Stimulated activated CD8-positive, alpha-beta memory T cell treated with anti-CD3 and anti-CD28 coated beads, Interleukin-15, amount 100 ng/mL, for 1 hour (primary cell): ENCODE results near the gene DACH1.

Experiments
- DNase-seq: peaks from one replicate; pipeline ENCODE4 v3.0.0-alpha.2; 2020; ENCODE audit warnings: low read depth

Gene DACH1

DNA sequence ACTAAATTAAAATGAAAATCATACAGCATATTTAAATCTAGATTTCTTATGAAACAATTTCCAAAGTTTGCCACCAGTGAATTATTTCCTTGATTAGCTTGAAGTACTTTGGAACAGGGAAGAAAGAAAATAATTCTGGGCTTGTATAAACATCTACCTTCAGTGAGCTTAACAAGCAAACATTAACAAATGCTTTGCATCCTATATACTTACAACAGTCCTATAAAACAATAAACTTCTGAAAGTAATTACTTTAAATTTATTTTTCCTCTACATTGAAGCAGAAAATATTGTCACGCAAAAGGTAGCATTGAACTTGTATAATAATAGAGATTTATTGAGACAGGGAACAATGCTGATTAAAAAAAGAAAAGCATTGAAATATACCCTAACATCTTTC is 164.8 kb downstream of the DACH1 start:
- no peak for DNase-seq

DNA sequence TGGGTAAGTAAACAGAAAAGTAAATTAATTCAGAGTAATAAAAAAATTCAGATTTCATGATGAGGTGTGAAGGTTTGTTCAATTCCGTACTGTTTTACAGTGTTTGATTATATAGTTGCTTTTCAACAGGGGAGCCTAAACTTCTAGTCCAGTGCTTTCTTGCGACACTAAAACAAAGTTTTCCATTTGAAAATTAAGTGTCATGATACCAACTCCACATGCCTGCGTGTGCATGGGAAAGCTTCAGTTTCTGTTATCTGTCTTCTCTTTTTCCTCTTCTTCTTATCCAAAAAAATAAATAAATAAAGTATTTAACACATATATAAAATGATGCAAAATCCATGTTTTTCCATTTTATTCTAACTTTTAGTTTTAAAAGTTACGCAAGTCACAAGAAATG is 165.3 kb downstream of the DACH1 start:
- no peak for DNase-seq

DNA sequence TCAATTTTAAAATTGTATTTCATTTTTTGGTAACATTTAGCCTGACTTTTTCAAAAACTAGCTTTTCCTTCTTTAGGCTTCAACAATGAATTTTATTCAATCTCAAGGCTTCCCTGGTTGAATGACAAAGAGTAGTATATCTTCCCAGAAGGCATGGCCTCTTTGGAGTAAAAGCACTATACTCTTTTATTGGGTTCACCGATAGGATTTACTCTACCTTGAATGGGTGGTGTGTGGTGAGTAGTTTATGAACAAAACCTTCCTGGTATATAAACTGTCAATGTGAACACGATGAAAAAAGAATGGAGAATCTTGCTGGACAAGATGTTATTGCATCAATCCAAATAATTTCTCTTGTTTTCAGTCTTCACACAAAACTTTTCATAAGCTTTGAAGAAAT is 167.7 kb downstream of the DACH1 start:
- DNase-seq = no peak

DNA sequence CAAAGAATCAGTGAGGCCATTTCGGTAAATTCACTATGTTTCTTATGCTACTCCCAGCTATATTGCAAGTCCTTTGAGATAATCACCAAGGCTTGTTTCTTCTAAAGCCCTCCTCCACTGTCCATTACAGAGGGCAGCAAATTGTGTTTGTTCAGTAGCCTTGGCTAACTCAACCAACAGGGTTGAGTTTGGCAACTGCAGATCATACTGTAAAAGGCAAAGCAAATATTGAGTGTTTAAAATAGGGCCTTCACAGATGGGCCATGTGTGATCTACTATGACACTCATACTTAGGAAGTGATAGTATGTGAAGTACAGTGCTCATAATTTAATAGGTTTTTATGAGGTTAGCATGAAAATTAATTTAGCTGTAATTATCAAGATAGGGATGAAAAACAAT is 171.3 kb downstream of the DACH1 start:
- DNase-seq = no peak

DNA sequence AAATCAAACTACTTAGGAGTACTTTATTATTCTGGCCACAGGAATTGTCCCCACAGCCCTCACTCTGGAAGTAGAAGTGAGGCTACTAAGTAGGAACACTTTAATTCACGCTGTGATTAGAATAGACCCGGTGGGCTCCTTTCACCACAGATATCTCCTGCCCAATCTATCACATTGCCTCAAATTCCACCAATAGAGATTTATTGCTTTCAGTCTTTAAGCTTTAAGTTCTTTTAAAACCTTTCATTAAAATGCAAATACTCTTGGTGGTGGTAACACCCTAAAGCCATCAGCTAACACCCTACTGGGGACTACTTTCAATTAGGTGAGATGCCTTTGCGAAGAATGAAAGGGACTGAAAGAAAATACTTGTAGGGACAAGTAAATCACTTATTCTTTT is 181.9 kb downstream of the DACH1 start:
- no peak for DNase-seq

DNA sequence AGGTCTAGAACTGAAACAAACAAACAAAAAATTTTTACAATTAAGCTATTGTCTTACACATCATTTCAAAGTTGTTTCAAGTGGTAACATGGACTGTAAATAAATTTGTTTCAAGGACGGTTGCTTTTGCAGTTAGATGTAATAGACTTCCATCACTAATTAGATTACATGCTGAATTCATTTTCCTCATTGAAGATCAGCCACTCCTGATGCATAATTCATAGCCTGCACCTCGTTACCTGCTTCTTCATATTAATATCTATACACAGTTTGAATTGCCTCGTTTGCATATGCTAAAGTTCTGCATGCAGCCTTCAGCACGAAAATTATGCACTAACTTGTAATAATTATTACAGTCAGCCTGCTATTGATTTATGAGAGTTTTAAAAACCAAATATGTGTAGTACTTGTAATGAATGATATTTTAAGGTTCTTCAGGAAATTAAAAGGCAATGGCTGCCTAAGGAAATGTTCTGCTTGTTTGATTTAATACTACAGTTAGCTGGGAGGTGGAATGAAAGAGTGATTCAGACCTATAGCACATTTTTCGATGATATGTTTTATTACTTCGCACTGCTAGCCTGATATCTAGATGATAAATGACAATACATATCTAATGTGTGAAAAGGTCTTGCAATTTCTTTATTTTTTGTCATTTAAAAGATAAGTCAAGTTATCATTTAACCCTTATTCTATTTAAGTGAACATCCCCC is 184.9 kb downstream of the DACH1 start:
- DNase-seq = no peak

DNA sequence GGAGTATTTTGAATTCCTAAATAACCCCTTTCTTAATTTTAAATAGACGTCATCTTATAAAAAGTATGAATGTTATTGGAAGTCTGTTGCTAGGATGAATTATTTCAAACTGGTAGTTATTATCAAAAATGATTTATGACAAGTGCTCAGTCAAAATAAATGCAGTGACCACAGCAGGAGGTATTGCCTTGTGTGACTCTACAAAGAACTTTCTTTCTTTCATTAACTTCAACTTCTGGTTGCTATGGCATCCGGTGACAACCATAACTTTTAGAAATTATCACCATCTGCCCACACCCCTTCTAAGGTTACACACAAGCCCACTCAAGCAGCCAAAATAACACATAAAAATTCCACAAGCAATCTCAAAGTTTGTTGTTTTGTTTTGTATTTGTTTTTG is 189.9 kb downstream of the DACH1 start:
- DNase-seq = no peak

DNA sequence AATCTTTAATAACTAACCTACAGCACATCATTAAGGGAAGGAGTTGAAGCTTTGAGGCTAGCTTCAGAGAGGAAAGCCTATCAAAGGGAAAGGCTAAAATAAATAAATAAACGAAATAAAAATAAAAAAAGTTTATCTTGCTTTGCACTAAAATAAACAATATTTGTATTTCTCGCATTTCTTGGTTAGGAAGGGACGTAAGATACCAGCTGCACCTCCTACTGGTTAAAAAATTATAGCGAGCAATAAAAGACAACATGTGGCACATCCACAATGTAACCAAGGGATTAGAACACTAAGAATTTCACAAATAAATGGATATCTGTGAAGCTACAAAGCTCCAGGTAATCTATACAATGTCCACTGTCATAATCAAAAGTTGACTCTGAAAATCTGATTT is 194.5 kb downstream of the DACH1 start:
- DNase-seq = no peak

DNA sequence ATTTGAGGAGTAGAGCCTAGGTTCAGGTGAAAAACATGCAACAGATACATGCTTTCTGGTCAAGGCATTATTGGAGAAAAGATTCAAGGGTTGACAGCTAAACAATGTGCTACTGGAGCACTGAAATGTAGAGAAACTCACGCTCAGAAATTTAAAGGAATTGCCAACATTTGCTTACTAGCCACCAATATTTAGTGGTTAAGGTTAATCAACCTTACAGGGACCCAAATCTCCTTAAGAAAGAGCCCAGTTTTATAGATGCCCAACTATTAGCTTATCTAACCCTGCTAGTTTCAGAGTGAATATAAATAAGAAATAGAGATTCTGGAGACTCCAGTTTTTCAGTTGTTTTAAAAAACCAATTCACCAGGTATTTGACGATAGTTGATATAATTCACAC is 203.6 kb downstream of the DACH1 start:
- DNase-seq = no peak

DNA sequence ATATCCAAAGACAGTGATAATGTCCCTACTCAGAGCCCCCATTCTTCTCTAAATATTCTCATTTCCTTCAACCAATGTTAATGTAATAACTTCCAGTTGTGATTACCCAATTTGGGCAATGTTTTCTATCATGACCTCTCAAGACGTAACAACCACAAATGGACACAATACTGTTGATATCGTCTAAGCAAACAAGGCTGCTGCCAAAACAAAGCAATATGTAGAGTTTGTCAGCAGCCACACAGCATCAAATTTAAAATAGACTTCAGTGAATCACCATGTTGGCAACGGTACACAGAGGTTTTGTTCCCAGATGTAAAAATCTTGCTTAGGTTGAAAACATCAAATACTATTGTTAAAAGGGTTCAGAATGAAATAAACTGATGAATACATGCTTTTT is 205.1 kb downstream of the DACH1 start:
- no peak for DNase-seq

DNA sequence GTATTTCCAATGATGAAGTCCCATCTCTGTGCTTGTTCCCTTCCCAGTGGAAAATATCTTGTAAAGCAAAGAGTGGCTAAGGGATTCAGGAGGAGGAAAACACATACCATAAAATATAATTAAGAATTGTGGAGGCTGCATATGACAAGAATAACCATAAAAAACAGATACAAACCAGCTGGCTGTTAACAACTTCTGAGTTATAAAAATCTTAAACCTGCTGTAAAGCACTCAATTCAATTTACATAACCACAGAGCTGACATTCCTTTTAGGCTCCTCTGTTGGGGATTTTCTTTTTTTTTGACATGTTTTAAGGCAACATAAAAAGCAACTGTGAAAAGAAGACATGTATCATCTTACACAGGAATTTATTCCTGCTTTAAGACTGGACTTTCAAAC is 207.6 kb downstream of the DACH1 start:
- no peak for DNase-seq

DNA sequence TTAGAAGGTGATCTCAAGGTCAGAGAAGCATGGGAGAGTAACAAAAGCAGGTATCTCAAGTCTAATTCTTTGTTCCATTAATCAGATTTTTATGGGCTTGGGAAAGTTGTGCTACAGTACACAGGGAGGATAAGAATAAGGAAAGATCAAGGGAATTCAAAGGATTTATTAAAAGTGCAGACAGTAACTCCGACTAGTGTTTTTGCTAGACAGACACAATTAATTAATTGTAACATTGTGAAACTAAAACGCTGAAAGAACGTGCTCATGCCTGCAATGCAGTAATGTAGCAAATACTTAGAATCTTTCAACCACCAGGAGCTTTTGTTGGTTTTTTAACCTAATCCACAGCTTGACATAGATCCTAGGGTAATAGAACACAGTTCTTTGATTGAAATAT is 221.5 kb downstream of the DACH1 start:
- no peak for DNase-seq

DNA sequence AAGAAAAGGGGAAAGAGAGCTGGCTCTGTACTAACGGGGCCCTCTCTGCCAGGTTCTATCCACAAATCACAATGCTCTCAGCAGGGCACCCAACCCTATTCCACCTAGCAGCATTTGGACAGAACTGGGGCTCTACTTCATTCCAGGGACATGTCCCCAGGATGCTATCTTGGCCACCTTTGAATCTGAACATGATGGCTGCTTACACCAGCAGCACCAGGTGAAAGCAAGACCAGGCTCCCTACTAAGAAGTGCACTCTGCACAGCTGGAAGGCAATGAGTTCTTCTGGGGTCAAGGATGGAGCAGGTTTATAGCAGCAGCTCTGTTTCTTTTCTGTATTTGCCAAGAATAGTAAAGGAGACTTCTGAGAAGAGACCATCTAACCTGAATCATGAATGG is 222.4 kb downstream of the DACH1 start:
- DNase-seq = no peak

DNA sequence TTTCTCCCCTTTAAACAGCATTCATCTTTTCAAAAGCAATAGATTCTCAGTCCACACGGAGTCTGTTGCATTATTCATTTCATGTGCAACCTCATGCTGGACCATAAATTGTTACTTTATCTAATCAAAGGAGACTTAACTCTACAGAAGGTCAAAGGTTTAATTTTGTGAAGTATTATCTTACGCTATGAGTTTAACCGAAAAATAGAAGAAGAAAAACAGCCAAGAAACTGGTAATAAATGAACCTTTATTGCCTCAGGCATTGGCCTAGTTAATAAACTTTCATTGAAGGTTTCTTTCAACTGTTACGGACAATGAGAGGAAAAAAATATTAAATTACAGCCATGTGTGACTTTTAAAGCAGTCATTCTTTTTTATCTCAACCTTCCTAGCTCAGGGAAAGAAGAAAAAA is 223.6 kb downstream of the DACH1 start:
- DNase-seq = no peak

DNA sequence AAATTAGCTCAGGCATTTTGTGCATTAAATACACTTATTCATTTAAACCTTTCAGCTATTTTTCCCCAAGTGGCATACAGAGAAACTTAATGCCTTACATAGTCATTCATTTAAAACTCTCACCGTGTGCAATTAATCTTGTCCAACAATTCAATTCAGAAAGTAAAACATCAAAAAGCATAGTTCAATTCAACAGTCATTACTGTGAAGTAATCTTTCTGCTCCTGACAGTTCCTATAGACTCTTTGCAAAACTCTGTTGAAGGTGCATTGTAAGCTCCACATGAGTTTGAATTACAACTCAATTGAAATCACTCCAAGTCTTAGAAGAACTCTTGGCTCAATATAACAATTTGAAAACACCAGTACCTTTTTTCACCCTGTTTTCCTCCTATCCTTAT is 228.3 kb downstream of the DACH1 start:
- DNase-seq = no peak

DNA sequence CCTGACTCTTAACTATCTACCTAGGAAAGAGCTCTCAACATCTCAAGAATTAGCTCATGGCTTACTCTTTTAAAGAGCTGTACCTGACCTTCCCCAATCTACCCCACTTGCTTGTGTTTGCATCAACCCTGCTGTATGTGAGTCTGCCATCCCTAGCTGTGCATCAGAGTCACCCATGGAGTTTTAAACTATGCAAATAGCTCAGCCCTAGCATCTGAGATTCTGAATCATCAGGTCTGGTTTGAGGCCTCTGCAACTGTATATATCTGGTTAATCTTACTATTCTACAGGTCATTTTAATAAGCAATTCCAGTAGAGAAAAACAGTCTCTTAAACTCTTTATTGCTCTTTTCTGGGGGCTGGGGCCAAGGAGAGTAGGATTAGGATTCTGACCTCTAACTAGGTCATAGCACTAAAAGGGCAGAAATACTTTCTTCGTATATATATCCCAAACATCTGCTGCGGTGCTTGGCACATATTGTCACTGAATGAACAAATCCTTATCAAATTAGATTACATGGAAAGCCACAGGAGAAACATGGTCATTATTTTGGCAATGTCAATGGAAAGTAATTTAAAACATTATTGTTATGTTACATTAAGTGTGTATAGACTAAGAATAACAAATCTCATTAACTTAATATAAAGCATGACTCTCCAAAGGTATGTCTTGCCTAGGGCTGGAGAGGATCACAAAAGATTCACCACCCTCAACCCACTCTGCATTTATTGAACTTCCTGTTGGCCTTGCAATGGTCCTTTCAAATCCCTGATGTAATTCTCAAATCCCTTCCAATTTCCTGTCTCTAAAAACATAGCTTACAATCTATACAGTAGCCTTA is 232.2 kb downstream of the DACH1 start:
- no peak for DNase-seq

DNA sequence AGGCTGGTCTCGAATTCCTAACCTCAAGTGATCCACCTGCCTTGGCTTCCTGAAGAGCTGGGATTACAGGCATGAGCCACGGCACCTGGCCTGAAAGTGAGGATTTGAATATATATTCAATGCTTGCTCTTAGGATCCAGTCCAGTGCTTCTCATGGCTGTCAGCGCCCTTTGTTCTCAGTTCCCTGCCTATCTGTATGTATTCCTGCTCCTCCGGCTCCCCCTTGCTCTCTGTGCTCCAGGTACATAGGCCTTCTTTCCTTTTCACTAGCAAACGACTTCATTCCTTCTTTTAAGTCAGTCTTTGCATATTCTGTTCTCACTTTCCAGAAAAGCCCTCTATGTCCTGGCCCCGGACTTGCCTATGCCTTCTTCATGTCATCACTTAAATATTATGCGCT is 232.8 kb downstream of the DACH1 start:
- no peak for DNase-seq

DNA sequence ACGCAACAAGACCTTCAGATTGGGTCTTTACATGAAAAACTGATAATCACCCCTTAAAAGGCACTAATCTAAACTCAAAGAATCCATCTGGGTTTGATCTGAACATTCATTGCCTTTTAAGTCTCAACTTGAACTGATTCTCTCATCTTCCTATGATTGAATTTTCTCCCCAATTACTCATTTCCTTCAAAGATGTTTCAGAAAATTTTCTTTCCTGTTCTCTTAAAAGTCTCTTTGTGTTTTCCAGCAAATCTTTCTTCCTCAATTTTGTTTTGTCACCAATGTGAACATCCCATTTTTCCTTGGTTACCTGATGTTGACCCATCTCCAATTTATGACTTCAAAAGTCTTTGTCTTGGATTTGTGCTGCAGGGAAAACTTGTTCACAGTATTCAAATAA is 234.3 kb downstream of the DACH1 start:
- DNase-seq = no peak

DNA sequence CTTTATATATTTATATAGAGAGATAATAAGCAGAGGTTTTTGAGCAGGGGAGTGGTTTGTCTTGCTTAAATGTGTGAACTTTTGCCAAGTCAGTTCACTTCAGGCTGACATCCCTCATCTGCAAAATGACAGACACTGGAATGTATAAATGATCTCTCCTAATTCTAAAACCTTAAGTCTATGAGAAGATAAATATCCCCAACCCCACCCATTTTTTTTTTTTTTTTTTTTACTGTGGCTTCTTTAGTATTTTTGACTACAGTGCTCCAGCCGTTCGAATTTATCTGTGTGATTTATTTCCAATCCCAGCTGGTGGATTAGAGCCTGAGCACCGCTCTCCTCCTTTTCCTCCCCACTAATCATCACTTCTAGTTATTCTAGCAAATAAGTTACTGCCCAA is 234.8 kb downstream of the DACH1 start:
- no peak for DNase-seq

DNA sequence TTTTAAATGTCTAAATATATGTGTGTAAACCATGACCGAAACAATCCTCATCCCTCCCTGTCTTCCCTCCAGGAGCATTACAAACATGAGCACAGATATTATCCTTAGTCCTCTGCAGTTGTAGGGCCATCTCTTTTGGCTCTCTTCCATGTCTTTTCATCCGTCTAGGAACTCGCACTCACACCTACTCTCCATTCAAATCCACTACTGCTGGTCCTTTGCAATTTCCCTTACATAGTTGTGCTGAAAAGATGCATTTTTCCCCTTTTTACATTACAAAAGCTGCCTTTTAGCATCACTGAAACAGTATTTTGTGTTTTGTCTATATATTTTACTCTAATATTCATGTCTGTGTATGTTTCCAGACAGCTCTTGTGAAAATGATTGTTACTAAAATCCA is 237.8 kb downstream of the DACH1 start:
- no peak for DNase-seq

DNA sequence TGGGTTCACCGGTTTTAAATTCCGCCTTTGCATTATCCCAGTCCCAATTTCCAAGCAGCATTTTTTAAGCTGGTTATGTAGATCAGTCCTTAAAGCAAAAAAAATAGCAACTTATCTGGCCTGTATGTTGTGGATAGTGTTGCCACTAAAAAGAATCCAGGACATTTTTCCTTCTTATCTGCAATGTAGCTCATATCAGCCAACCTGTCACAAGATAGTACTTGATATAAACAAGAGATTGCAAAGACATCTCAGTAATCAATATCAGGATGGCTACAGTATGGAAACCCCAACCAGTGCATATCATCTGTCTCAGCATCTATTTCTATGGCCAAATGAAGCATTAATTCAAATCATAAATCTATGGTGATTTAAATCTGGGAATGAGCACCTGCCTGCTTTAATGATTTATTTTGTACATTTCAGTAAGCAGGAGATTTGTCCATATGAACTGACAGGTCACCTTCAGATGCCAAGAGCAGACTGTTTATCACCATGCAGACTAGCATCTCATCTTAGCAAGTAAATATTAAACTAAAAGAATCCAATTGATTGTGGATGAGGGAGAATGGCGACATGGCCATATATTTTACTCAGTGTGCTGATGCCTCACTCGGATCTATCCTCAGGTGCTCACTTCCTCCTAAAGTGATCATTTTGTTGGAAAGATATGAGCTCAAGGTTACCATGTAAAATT is 240.4 kb downstream of the DACH1 start:
- no peak for DNase-seq

DNA sequence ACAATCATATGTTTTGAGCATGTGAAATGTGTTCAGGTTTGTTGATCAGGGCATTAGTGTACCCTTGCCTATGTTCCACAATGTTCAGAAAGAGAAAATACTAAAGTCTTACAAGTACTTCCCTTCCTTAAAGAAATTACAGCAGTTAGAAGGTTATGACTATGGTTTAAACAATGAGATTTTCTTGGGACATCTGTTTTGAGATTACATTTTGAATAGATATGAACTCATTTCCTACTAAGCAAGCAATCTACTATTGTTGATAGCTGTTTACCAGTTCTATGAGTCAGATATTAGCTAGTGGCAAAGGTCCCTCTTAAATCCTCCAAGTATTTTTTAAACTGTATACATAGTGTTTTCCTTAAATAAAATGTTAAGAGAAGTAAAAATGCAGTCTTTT is 241.3 kb downstream of the DACH1 start:
- DNase-seq = no peak
